GM12878 (cell line): Measurements from ENCODE around the gene HJV. TPM values are rescaled to one million over a fixed set of nuclear protein-coding genes. Genes with fewer than 3 reads are reported as not detected.

Experiments used
- ATAC-seq: fragments of 200-7000 bp; cut with Tn5 transposase; 3 replicates; pipeline ENCODE4 v1.9.1; 2020; ENCODE audit warnings: mild to moderate bottlenecking, moderate library complexity
- BruUV-seq: library from RNA; stranded (reverse); fragments of 400-500 nt; replicated peaks from 2 replicates; lab custom pipeline; 2021; lab: Mats Ljungman, UMichigan
- CTCF ChIA-PET: fragments of 300-600 bp; sonication (Branson Sonifier 250); formaldehyde crosslinking; extraction: SDS; loops from one replicate; lab custom pipeline; 2021; ENCODE audit warnings: inconsistent platforms; lab: Yijun Ruan, JAX
- POLR2A ChIA-PET: fragments of 350-600 bp; formaldehyde crosslinking; extraction: SDS; loops from one replicate; lab custom pipeline; 2021; ENCODE audit warnings: inconsistent platforms; lab: Charles Lee
- RAD21 ChIA-PET: fragments of 300-600 bp; sonication (Branson Sonifier 250); formaldehyde crosslinking; loops from one replicate; lab custom pipeline; 2023; ENCODE audit warnings: antibody characterized with exemption; ENCODE audit not compliant: unreplicated experiment; lab: Charles Lee
- SMC1A ChIA-PET: fragments of 300-600 bp; sonication (Branson Sonifier 250); formaldehyde crosslinking; loops from one replicate; lab custom pipeline; 2023; ENCODE audit not compliant: unreplicated experiment, uncharacterized antibody; lab: Charles Lee
- DNase-seq: peaks from one replicate; pipeline ENCODE4 v3.0.0-alpha.2; 2011; ENCODE audit warnings: low read depth, low spot score
- FAIRE-seq: peaks from 3 replicates; lab custom pipeline; 2011; peaks lifted over from hg19 to GRCh38; lab: Jason Lieb, UNC
- H2AFZ ChIP-seq: 2 replicates; pipeline ENCODE4 v1.6.0; 2011; ENCODE audit warnings: low read depth, low read length, control low read depth; ENCODE audit not compliant: control insufficient read depth
- H3K27ac ChIP-seq: 2 replicates; pipeline ENCODE4 v1.5.1; 2011; ENCODE audit warnings: control low read depth; ENCODE audit not compliant: control insufficient read depth, insufficient read depth
- H3K27me3 ChIP-seq, 2 experiments: replicated peaks in 1 of 2; 2 replicates each; pipeline versions ENCODE4 v1.6.0 to v1.6.1; 2011; ENCODE audit warnings: low read length in 1 of 2; ENCODE audit not compliant: control insufficient read depth in 2 of 2, insufficient read depth in 2 of 2
- H3K36me3 ChIP-seq, 2 experiments: 2 replicates each; pipeline ENCODE4 v1.5.1; 2011; ENCODE audit warnings: low read length in 1 of 2; ENCODE audit not compliant: control insufficient read depth in 2 of 2, insufficient read depth in 2 of 2
- H3K4me1 ChIP-seq: 2 replicates; pipeline ENCODE4 v1.6.1; 2011; ENCODE audit warnings: mild to moderate bottlenecking, low read length, moderate library complexity, mixed read lengths; ENCODE audit not compliant: control insufficient read depth, insufficient read depth
- H3K4me2 ChIP-seq: 2 replicates; pipeline ENCODE4 v1.6.0; 2011; ENCODE audit warnings: control low read depth; ENCODE audit not compliant: control insufficient read depth, insufficient read depth
- H3K4me3 ChIP-seq: fragments of 200-600 bp; sonication (generic); 2 replicates; pipeline ENCODE4 v1.5.1; 2016
- H3K79me2 ChIP-seq: 2 replicates; pipeline ENCODE4 v1.6.0; 2011; ENCODE audit warnings: low read length; ENCODE audit not compliant: control insufficient read depth, insufficient read depth
- H3K9ac ChIP-seq: 2 replicates; pipeline ENCODE4 v1.8.0; 2011; ENCODE audit warnings: low read length, control low read depth, mixed read lengths; ENCODE audit not compliant: control insufficient read depth, insufficient read depth
- H3K9me3 ChIP-seq: replicated peaks from 3 replicates; pipeline ENCODE4 v1.5.1; 2011; ENCODE audit warnings: mild to moderate bottlenecking, low read length; ENCODE audit not compliant: control insufficient read depth, insufficient read depth
- H4K20me1 ChIP-seq: 2 replicates; pipeline ENCODE4 v1.6.0; 2011; ENCODE audit not compliant: control insufficient read depth, insufficient read depth
- ATF7 ChIP-seq: fragments of 450-650 bp; IDR thresholded peaks from 2 replicates; pipeline ENCODE4 v1.6.1; 2016; ENCODE audit warnings: low read depth, mild to moderate bottlenecking
- EED ChIP-seq: sonication (generic); IDR thresholded peaks from 2 replicates; pipeline ENCODE4 v1.6.1; 2016; ENCODE audit warnings: antibody characterized with exemption, low read depth
- GABPA ChIP-seq: IDR thresholded peaks from 2 replicates; pipeline ENCODE4 v1.6.1; 2014; ENCODE audit warnings: antibody characterized with exemption, low read depth, mild to moderate bottlenecking, inconsistent platforms
- HDAC6 ChIP-seq: fragments of 200-600 bp; sonication (generic); IDR thresholded peaks from one replicate; pipeline ENCODE4 v1.8.0; 2017; ENCODE audit warnings: antibody characterized with exemption; ENCODE audit not compliant: unreplicated experiment
- MEF2B ChIP-seq: fragments of 450-650 bp; IDR thresholded peaks from 2 replicates; pipeline ENCODE4 v1.6.1; 2018; ENCODE audit warnings: mild to moderate bottlenecking, moderate library complexity; ENCODE audit not compliant: partially characterized antibody, poor library complexity, severe bottlenecking
- NBN ChIP-seq: fragments of 450-650 bp; IDR thresholded peaks from 2 replicates; pipeline ENCODE4 v1.6.1; 2016
- PML ChIP-seq: IDR thresholded peaks from 2 replicates; pipeline ENCODE4 v1.6.1; 2012; ENCODE audit warnings: low read length, inconsistent platforms
- SIN3A ChIP-seq: IDR thresholded peaks from 2 replicates; pipeline ENCODE4 v1.6.1; 2012; ENCODE audit warnings: low read depth, low read length, improper control_type of control experiment
- SP1 ChIP-seq: IDR thresholded peaks from one replicate; pipeline ENCODE4 v1.6.1; 2011; ENCODE audit warnings: low read depth, low read length
- TAF1 ChIP-seq: IDR thresholded peaks from 2 replicates; pipeline ENCODE4 v1.6.1; 2011; ENCODE audit warnings: mild to moderate bottlenecking, low read depth, low read length, borderline replicate concordance
- ZBED1 ChIP-seq: IDR thresholded peaks from 2 replicates; pipeline ENCODE4 v1.6.1; 2016; ENCODE audit warnings: borderline replicate concordance
- WGBS: methylation state at CpG from one replicate; pipeline ENCODE4 v1.1.6; 2016; ENCODE audit warnings: low lambda C conversion rate; ENCODE audit not compliant: insufficient replicate concordance, insufficient coverage; ENCODE audit errors: missing lambda C conversion rate; 5-methylcytosine and 5-hydroxymethylcytosine counted together
- in situ Hi-C: fragments of 300-500 bp; cut with MboI; formaldehyde crosslinking; loops from 9 replicates; pipeline ENCODE4 v1.14.3; 2018; ENCODE audit warnings: mixed read lengths
- intact Hi-C: fragments of 100-400 bp; cut with micrococcal nuclease; formaldehyde crosslinking; loops from one replicate; pipeline ENCODE4 v1.14.2; 2022; ENCODE audit not compliant: unreplicated experiment
- polyA plus RNA-seq, 11 experiments: library from polyadenylated mRNA; depleted of rRNA in 4 of 11; unstranded in 6 of 11; stranded (reverse) in 5 of 11; fragments of >200 nt; fragmentation: Nextera tagmentation in 4 of 11; fragmentation: Illumina TruSeq in 1 of 11; extraction: Ambion mirVana in 4 of 11; extraction: Trizol in 1 of 11; gene quantifications; 1 replicate in 1 of 11; 2 replicates in 10 of 11; pipeline versions ENCODE4 v1.2.1 to v1.2.3, GENCODE V29; 2011 to 2016; ENCODE audit warnings: inconsistent platforms in 2 of 11, missing spikeins in 2 of 11, low read depth in 1 of 11
- total RNA-seq, 4 experiments: library from RNA; depleted of rRNA in 3 of 4; stranded (reverse); fragments of >200 nt in 3 of 4; fragmentation: Illumina TruSeq in 1 of 4; extraction: Trizol in 1 of 4; gene quantifications; 2 replicates each; pipeline versions ENCODE4 v1.2.1 to v1.2.3, GENCODE V29; 2013 to 2021
- TF ChIP-seq, protein P1 (sequence below): fragments of 450-650 bp; formaldehyde crosslinking; IDR thresholded peaks from 2 replicates; pipeline ENCODE4 v1.4.0; 2022; ENCODE audit warnings: mild to moderate bottlenecking, moderate library complexity
- TF ChIP-seq, protein P2 (sequence below): fragments of 450-650 bp; IDR thresholded peaks from 2 replicates; pipeline ENCODE4 v1.6.1; 2017; ENCODE audit warnings: low read depth, mild to moderate bottlenecking, moderate library complexity
- TF ChIP-seq, protein P3 (sequence below): fragments of 450-650 bp; conservative IDR thresholded peaks from 2 replicates; pipeline ENCODE4 v1.6.1; 2017; ENCODE audit warnings: mild to moderate bottlenecking, moderate library complexity

HJV gene
- total and polyA plus RNA-seq, 10 of the 15 experiments (the other 5 are each of a cell fraction or from before 2014, with no cell fraction given), result not detected

DNA sequence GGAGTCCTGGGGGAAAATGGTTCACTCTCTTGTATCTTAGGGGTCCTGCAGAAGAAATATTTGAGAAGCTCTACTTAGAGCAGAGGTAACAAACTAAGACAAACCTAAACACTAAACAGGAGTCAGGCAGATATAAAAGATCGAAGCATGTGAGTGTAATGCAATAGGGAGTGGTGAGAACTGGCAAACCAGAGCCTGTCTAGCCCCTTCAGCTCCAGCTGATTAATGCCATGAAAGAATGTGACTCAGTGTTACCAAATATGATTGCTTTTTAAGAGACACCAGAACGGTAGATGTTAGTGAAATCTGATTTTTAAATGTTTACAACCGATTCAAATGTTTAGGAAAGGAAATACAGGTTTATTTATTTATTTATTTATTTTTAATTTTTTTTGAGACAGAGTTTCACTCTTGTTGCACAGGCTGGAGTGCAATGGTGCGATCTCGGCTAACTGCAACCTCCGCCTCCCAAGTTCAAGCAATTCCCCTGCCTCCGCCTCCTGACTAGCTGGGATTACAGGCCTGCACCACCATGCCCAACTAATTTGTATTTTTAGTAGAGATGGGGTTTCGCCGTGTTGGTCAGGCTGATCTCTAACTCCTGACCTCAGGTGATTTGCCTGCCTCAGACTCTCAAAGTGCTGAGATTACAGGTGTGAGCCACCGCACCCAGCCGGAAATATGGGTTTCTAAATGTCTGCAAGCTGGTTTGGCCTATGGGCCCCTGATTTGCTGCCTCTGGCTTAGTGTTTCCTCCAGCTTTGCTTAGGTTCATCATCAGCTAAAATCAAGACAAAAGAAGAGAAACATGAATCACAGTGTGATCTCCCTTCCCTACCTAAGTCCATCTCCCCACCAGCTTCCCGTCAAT is 37.3 kb downstream of the HJV start:
- BruUV-seq, result no TSS peak
- Histone ChIP-seq H3K27me3 (no peaks in the 10 kb centered on the region), H3K4me1 (peaks cover 38% of the 10 kb centered on the region), H3K4me3 (no peak overlapping the region), H3K36me3 (no peaks in the 10 kb centered on the region), H3K9ac (no peak overlapping the region), H4K20me1 (no peaks in the 10 kb centered on the region), H3K4me2 (no peak overlapping the region), H3K79me2 (no peaks in the 10 kb centered on the region), H3K9me3 (no peaks in the 10 kb centered on the region), H3K27ac (no peak overlapping the region), H2AFZ (no peak overlapping the region)
- ChIA-PET RAD21 (interaction anchor here (1.1 to 1.2 kb wide), 2 partner anchors 13 to 51 kb away, joined by 3 read pairs; no protein-coding TSS in a partner anchor), SMC1A (interaction anchor here (0.8 to 10.9 kb wide), 3 partner anchors 9 to 52 kb away, joined by 4 to 244 read pairs (median 5); partner anchors contain the start of genes ANKRD34A, POLR3GL and TXNIP), POLR2A (interaction anchor here (0.6 to 3.9 kb wide), 7 partner anchors 9 to 55 kb away, joined by 3 to 21 read pairs (median 4); partner anchors contain the start of genes ANKRD34A, POLR3GL and TXNIP), CTCF (interaction anchor here (0.8 to 9.4 kb wide), 2 partner anchors 8 to 22 kb away, joined by 3 to 196 read pairs; partner anchors contain the start of gene TXNIP)
- in situ Hi-C loops, result no loop called here
- DNase-seq (no peak), ATAC-seq (no peak), FAIRE-seq (no peak)
- WGBS, result 61% methylated on average over 12 of the region's 12 CpGs
- intact Hi-C loops, result no loop called here
- TF ChIP-seq EED (no peak), SP1 (no peak), SIN3A (no peak), PML (no peak), HDAC6 (no peak), ZBED1 (no peak), MEF2B (no peak), ATF7 (no peak), TAF1 (no peak), NBN (no peak), GABPA (no peak)
- TF ChIP-seq, protein P1, sequence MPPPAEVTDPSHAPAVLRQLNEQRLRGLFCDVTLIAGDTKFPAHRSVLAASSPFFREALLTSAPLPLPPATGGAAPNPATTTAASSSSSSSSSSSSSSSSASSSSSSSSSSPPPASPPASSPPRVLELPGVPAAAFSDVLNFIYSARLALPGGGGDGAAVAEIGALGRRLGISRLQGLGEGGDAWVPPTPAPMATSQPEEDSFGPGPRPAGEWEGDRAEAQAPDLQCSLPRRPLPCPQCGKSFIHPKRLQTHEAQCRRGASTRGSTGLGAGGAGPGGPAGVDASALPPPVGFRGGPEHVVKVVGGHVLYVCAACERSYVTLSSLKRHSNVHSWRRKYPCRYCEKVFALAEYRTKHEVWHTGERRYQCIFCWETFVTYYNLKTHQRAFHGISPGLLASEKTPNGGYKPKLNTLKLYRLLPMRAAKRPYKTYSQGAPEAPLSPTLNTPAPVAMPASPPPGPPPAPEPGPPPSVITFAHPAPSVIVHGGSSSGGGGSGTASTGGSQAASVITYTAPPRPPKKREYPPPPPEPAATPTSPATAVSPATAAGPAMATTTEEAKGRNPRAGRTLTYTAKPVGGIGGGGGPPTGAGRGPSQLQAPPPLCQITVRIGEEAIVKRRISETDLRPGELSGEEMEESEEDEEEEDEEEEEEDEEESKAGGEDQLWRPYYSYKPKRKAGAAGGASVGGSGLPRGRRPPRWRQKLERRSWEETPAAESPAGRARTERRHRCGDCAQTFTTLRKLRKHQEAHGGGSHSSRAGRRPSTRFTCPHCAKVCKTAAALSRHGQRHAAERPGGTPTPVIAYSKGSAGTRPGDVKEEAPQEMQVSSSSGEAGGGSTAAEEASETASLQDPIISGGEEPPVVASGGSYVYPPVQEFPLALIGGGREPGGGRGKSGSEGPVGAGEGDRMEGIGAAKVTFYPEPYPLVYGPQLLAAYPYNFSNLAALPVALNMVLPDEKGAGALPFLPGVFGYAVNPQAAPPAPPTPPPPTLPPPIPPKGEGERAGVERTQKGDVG (CRISPR knock-in tag), result no peak
- TF ChIP-seq, protein P2, sequence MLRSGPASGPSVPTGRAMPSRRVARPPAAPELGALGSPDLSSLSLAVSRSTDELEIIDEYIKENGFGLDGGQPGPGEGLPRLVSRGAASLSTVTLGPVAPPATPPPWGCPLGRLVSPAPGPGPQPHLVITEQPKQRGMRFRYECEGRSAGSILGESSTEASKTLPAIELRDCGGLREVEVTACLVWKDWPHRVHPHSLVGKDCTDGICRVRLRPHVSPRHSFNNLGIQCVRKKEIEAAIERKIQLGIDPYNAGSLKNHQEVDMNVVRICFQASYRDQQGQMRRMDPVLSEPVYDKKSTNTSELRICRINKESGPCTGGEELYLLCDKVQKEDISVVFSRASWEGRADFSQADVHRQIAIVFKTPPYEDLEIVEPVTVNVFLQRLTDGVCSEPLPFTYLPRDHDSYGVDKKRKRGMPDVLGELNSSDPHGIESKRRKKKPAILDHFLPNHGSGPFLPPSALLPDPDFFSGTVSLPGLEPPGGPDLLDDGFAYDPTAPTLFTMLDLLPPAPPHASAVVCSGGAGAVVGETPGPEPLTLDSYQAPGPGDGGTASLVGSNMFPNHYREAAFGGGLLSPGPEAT, result no peak
- TF ChIP-seq, protein P3, sequence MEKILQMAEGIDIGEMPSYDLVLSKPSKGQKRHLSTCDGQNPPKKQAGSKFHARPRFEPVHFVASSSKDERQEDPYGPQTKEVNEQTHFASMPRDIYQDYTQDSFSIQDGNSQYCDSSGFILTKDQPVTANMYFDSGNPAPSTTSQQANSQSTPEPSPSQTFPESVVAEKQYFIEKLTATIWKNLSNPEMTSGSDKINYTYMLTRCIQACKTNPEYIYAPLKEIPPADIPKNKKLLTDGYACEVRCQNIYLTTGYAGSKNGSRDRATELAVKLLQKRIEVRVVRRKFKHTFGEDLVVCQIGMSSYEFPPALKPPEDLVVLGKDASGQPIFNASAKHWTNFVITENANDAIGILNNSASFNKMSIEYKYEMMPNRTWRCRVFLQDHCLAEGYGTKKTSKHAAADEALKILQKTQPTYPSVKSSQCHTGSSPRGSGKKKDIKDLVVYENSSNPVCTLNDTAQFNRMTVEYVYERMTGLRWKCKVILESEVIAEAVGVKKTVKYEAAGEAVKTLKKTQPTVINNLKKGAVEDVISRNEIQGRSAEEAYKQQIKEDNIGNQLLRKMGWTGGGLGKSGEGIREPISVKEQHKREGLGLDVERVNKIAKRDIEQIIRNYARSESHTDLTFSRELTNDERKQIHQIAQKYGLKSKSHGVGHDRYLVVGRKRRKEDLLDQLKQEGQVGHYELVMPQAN, result no peak
